ENCODE results near the gene NECAP2.
"Not testable (repeated sequence)": the region's sequence is repeated elsewhere in the genome, so short reads cannot be mapped to it uniquely, and the experiment has no call there.

Gene NECAP2

GRCh38 chr1:16505870-16506269 lies 65.3 kb downstream of the NECAP2 start:
- not testable (repeated sequence) for H3K9me3 ChIP-seq (ENCODE audit: control insufficient read depth, low read length); H3K27ac ChIP-seq (ENCODE audit: insufficient read depth, low read length, poor library complexity, severe bottlenecking); H3K4me3 ChIP-seq (ENCODE audit: insufficient read depth, low read depth, low read length, poor library complexity, severe bottlenecking); H3K36me3 ChIP-seq (ENCODE audit: control insufficient read depth, insufficient read depth, low read length); DNase-seq; H3K27me3 ChIP-seq (replicated peaks; ENCODE audit: control insufficient read depth, insufficient read depth, low read length, poor library complexity, severe bottlenecking); H3K4me1 ChIP-seq (ENCODE audit: control insufficient read depth, insufficient read depth, low read length, poor library complexity, severe bottlenecking)

DNA sequence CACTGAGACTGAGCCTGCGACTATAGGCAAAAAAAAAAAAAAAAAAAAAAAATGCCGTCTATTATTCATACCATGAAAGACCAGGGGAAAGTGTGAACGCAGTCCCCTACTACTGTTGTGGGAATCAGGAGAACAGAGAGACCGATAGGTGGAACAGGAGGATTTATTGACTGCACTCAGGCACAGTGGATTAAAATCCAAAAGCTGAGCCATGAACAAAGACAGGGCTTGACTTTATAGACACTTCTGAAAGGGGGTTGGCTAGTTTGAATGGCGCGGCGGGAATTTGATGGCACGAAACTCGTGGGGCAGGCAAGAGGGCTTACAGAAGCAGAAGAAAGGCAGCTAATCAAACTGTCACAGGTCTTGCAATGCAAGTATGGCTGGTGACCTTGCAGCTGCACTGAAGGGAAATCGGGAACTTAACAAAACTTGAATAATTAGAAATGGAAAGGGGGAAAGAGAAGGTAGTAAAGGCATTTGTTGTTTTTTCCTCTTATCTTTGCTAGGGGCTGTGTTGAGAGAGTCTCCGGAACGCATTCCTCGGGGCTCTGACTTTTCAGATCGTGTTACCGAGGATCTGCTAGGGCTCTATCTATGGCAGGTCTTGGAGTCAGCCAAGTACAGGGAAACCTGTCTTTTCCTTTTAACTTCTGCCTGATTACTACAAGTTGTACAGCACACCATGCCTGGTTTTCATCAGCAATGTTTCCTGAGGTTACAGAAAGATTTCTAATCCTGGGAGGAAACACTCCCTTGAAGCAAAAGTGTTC lies 66.0 kb downstream of the NECAP2 start:
- not testable (repeated sequence) for DNase-seq; H3K27ac ChIP-seq (ENCODE audit: insufficient read depth, low read length, poor library complexity, severe bottlenecking); H3K9me3 ChIP-seq (ENCODE audit: control insufficient read depth, low read length); H3K36me3 ChIP-seq (ENCODE audit: control insufficient read depth, insufficient read depth, low read length); H3K4me3 ChIP-seq (ENCODE audit: insufficient read depth, low read depth, low read length, poor library complexity, severe bottlenecking); H3K4me1 ChIP-seq (ENCODE audit: control insufficient read depth, insufficient read depth, low read length, poor library complexity, severe bottlenecking); H3K27me3 ChIP-seq (replicated peaks; ENCODE audit: control insufficient read depth, insufficient read depth, low read length, poor library complexity, severe bottlenecking)

- not testable (repeated sequence) for H3K9me3 ChIP-seq (ENCODE audit: control insufficient read depth, low read length); H3K4me1 ChIP-seq (ENCODE audit: control insufficient read depth, insufficient read depth, low read length, poor library complexity, severe bottlenecking); H3K4me3 ChIP-seq (ENCODE audit: insufficient read depth, low read depth, low read length, poor library complexity, severe bottlenecking); DNase-seq; H3K27ac ChIP-seq (ENCODE audit: insufficient read depth, low read length, poor library complexity, severe bottlenecking); H3K27me3 ChIP-seq (replicated peaks; ENCODE audit: control insufficient read depth, insufficient read depth, low read length, poor library complexity, severe bottlenecking); H3K36me3 ChIP-seq (ENCODE audit: control insufficient read depth, insufficient read depth, low read length)
These were observed 68.4 kb downstream of the NECAP2 start for GRCh38 chr1:16508861-16509445.
